Astrocyte (in vitro differentiated cells and primary cell): Measurements from ENCODE around the gene RAB26. TPM values are rescaled to one million over a fixed set of nuclear protein-coding genes. Genes with fewer than 3 reads are reported as not detected.
A peak's percentile ranks its signal among the peaks of the same experiment; 100 is the strongest.

Experiments
- DNase-seq: peaks from one replicate; pipeline ENCODE4 v3.0.0-alpha.2; 2010; ENCODE audit warnings: low read depth
- FAIRE-seq: peaks from 2 replicates; lab custom pipeline; 2011; peaks lifted over from hg19 to GRCh38; lab: Jason Lieb, UNC
- H2AFZ ChIP-seq: 2 replicates; pipeline ENCODE4 v1.6.0; 2012; ENCODE audit warnings: low read depth, low read length, inconsistent platforms
- H3K27ac ChIP-seq: 2 replicates; pipeline ENCODE4 v1.5.1; 2011; ENCODE audit warnings: low read depth, low read length, inconsistent platforms
- H3K27me3 ChIP-seq: 2 replicates; pipeline ENCODE4 v1.6.0; 2011; ENCODE audit warnings: low read length, inconsistent platforms; ENCODE audit not compliant: insufficient read depth
- H3K36me3 ChIP-seq: 2 replicates; pipeline ENCODE4 v1.5.1; 2011; ENCODE audit warnings: low read length, inconsistent platforms; ENCODE audit not compliant: insufficient read depth
- H3K4me1 ChIP-seq: 2 replicates; pipeline ENCODE4 v1.5.1; 2011; ENCODE audit warnings: low read length, inconsistent platforms; ENCODE audit not compliant: insufficient read depth
- H3K4me2 ChIP-seq: 2 replicates; pipeline ENCODE4 v1.6.0; 2012; ENCODE audit warnings: low read length, inconsistent platforms
- H3K4me3 ChIP-seq: 2 replicates; pipeline ENCODE4 v1.5.1; 2011; ENCODE audit warnings: low read depth, mild to moderate bottlenecking, low read length, inconsistent platforms; ENCODE audit not compliant: insufficient read depth
- H3K79me2 ChIP-seq: 2 replicates; pipeline ENCODE4 v1.6.0; 2012; ENCODE audit warnings: mild to moderate bottlenecking, low read length, inconsistent platforms; ENCODE audit not compliant: insufficient read depth
- H3K9ac ChIP-seq: 2 replicates; pipeline ENCODE4 v1.6.0; 2012; ENCODE audit warnings: mild to moderate bottlenecking, low read length, inconsistent platforms
- H3K9me3 ChIP-seq: 2 replicates; pipeline ENCODE4 v1.5.1; 2012; ENCODE audit warnings: low read depth, mild to moderate bottlenecking, low read length, inconsistent platforms; ENCODE audit not compliant: insufficient read depth
- H4K20me1 ChIP-seq: 2 replicates; pipeline ENCODE4 v1.6.0; 2012; ENCODE audit warnings: low read length, inconsistent platforms; ENCODE audit not compliant: insufficient read depth
- H3K27ac Mint-ChIP-seq: one replicate; pipeline ENCODE4 v1.8.0; 2021; ENCODE audit warnings: mild to moderate bottlenecking, mixed read lengths; ENCODE audit not compliant: unreplicated experiment
- H3K27me3 Mint-ChIP-seq: one replicate; pipeline ENCODE4 v1.8.0; 2021; ENCODE audit warnings: low read depth, mixed read lengths; ENCODE audit not compliant: unreplicated experiment
- H3K36me3 Mint-ChIP-seq: one replicate; pipeline ENCODE4 v1.8.0; 2021; ENCODE audit warnings: low read depth, mixed read lengths; ENCODE audit not compliant: unreplicated experiment
- H3K4me1 Mint-ChIP-seq: one replicate; pipeline ENCODE4 v1.8.0; 2021; ENCODE audit warnings: low read depth, mixed read lengths; ENCODE audit not compliant: unreplicated experiment
- H3K4me3 Mint-ChIP-seq: one replicate; pipeline ENCODE4 v1.8.0; 2021; ENCODE audit warnings: mild to moderate bottlenecking, moderate library complexity, mixed read lengths; ENCODE audit not compliant: unreplicated experiment
- H3K9me3 Mint-ChIP-seq: one replicate; pipeline ENCODE4 v1.8.0; 2021; ENCODE audit warnings: mild to moderate bottlenecking, mixed read lengths; ENCODE audit not compliant: unreplicated experiment
- CTCF ChIP-seq: IDR thresholded peaks from 2 replicates; pipeline ENCODE4 v1.5.1; 2011; ENCODE audit warnings: low read depth, mild to moderate bottlenecking, inconsistent platforms, low read length, moderate library complexity; ENCODE audit not compliant: insufficient read depth
- EZH2 ChIP-seq: IDR thresholded peaks from 2 replicates; pipeline ENCODE4 v1.6.1; 2012; ENCODE audit warnings: mild to moderate bottlenecking, low read length, inconsistent platforms; ENCODE audit not compliant: insufficient read depth
- total RNA-seq: library from RNA; stranded (reverse); gene quantifications from 2 replicates; pipeline ENCODE4 v1.2.1, GENCODE V29; 2021

Gene RAB26
- total RNA-seq, 1 donor from 2014 or later = 1.4 TPM

- peaks cover 45% of the 10 kb centered on the region for H3K27me3 Mint-ChIP-seq
- H3K27me3 ChIP-seq = peaks cover 26% of the 10 kb centered on the region
- H2AFZ ChIP-seq = no peak overlapping the region
- peaks cover 11% of the 10 kb centered on the region for H4K20me1 ChIP-seq
- no peaks in the 10 kb centered on the region for H3K79me2 ChIP-seq
- DNase-seq = no peak
- no peak overlapping the region for H3K4me3 ChIP-seq
- H3K4me1 Mint-ChIP-seq = no peaks in the 10 kb centered on the region
- peak overlapping the region; percentile 55 for H3K4me3 Mint-ChIP-seq
- FAIRE-seq = no peak
- no peak overlapping the region for H3K4me2 ChIP-seq
- no peaks in the 10 kb centered on the region for H3K36me3 Mint-ChIP-seq
- no peaks in the 10 kb centered on the region for H3K4me1 ChIP-seq
- TF ChIP-seq EZH2 = no peak
- H3K27ac ChIP-seq = no peak overlapping the region
- no peaks in the 10 kb centered on the region for H3K36me3 ChIP-seq
- H3K27ac Mint-ChIP-seq = no peak overlapping the region
- H3K9me3 Mint-ChIP-seq = peaks cover 7% of the 10 kb centered on the region
- no peak overlapping the region for H3K9ac ChIP-seq
- H3K9me3 ChIP-seq = no peaks in the 10 kb centered on the region
These were observed 49.3 kb downstream of the RAB26 start for GRCh38 chr16:2197765-2198164.

- FAIRE-seq = no peak
- Histone ChIP-seq H2AFZ (no peak overlapping the region), H3K4me3 (no peak overlapping the region), H3K9ac (no peak overlapping the region), H4K20me1 (peaks cover 11% of the 10 kb centered on the region), H3K9me3 (no peaks in the 10 kb centered on the region), H3K4me2 (no peak overlapping the region), H3K36me3 (no peaks in the 10 kb centered on the region), H3K27me3 (peaks cover 26% of the 10 kb centered on the region), H3K79me2 (no peaks in the 10 kb centered on the region), H3K27ac (no peak overlapping the region), H3K4me1 (no peaks in the 10 kb centered on the region)
- peak overlapping the region; percentile 55 for H3K4me3 Mint-ChIP-seq
- H3K9me3 Mint-ChIP-seq = peaks cover 7% of the 10 kb centered on the region
- no peaks in the 10 kb centered on the region for H3K36me3 Mint-ChIP-seq
- peaks cover 44% of the 10 kb centered on the region for H3K27me3 Mint-ChIP-seq
- no peak overlapping the region for H3K27ac Mint-ChIP-seq
- no peaks in the 10 kb centered on the region for H3K4me1 Mint-ChIP-seq
- DNase-seq = no peak
- TF ChIP-seq EZH2 (no peak), CTCF (no peak)
These were observed 49.9 kb downstream of the RAB26 start for GRCh38 chr16:2198283-2198682.

DNA sequence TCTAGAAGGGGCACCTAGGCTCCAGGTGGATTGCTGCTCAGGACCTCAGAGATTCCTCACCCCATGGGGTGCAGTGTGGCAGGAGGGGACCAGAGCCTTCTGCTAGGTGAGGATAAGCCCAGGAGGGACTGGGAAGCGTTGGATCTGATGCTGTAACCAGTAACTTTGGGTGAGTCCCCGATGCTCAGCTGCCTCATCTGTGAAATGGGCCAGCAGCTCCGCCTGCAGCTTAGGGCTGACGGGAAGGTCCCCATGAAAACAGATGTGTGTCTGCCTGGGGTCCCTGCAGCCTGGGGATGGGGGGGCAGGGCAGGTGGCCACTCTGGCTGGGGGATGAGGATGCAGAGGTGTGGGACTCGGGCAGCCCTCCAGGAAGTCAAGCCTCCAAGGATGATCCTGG, 50.7 kb downstream of the RAB26 start:
- no peak overlapping the region for H3K4me3 ChIP-seq

More for the DNA sequence above, 50.7 kb downstream of the RAB26 start:
- no peaks in the 10 kb centered on the region for H3K4me1 ChIP-seq
- DNase-seq (no peak), FAIRE-seq (no peak)
- H3K36me3 Mint-ChIP-seq = no peaks in the 10 kb centered on the region
- H3K27me3 ChIP-seq = peaks cover 26% of the 10 kb centered on the region
- H3K9ac ChIP-seq = no peak overlapping the region
- H3K27ac ChIP-seq = no peak overlapping the region
- no peaks in the 10 kb centered on the region for H3K4me1 Mint-ChIP-seq
- no peaks in the 10 kb centered on the region for H3K79me2 ChIP-seq
- no peaks in the 10 kb centered on the region for H3K36me3 ChIP-seq
- H3K27ac Mint-ChIP-seq = no peak overlapping the region
- TF ChIP-seq CTCF (no peak), EZH2 (no peak)
- H3K27me3 Mint-ChIP-seq = peaks cover 45% of the 10 kb centered on the region
- no peaks in the 10 kb centered on the region for H3K9me3 ChIP-seq
- H2AFZ ChIP-seq = no peak overlapping the region
- no peak overlapping the region for H3K4me3 Mint-ChIP-seq
- peaks cover 11% of the 10 kb centered on the region for H4K20me1 ChIP-seq
- H3K4me2 ChIP-seq = no peak overlapping the region
- peaks cover 7% of the 10 kb centered on the region for H3K9me3 Mint-ChIP-seq
